Measurements from ENCODE around the gene AMT.
"Not testable (repeated sequence)": the region's sequence is repeated elsewhere in the genome, so short reads cannot be mapped to it uniquely, and the experiment has no call there.

The AMT gene

GRCh38 chr3:49424816-49425215, 2.5 kb upstream of the AMT start:
- DNase-seq (ENCODE audit: low read depth in 2 of 2): no peak

DNA sequence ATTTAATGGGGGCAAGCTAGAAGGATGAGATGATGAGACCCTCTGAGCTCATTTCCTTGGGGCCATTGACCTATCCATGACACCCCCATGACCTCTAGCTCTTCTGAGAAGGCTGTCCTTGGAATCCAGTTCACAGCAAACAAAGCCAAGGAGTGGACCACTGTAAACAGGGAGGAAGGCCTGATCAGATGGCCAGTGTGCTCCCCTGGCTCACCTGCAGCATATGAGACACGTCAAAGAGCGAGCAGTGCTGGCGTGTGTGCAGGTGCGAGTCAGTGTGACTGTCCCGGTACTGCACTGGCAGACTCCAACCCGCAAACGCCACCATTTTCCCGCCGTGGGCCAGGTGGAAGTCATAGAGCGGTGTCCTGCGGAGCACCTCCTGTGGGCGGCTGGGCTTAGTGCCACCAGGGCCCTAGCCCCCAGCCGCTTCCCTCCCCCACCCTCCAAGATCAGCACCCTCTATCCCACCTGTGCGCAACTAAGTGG, 339 bp downstream of the AMT start:
- DNase-seq (ENCODE audit: low read depth in 2 of 2): no peak

GRCh38 chr3:49417516-49418120, 4.7 kb downstream of the AMT start:
- DNase-seq (ENCODE audit: low read depth in 2 of 2): no peak

DNA sequence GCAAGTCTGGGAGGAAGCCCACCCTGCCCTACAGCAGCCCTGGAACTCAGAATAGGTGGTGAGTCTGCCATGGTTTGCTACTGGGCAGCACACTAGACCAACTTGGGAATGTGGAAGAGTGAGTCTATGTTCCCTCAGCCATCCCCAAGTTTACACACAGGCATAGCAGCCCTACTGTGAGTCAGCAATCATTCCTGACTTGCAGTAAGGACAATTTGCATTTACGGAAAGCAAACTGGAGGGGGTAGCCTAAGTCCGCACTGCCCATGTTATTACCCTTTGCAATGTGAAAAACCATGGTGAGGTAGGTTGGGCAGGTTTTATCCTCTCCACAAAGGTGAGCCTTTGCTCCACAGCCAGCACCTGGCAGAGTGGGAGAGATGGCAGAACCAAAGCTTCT, 5.4 kb downstream of the AMT start:
- DNase-seq (ENCODE audit: low read depth in 2 of 2): no peak

DNA sequence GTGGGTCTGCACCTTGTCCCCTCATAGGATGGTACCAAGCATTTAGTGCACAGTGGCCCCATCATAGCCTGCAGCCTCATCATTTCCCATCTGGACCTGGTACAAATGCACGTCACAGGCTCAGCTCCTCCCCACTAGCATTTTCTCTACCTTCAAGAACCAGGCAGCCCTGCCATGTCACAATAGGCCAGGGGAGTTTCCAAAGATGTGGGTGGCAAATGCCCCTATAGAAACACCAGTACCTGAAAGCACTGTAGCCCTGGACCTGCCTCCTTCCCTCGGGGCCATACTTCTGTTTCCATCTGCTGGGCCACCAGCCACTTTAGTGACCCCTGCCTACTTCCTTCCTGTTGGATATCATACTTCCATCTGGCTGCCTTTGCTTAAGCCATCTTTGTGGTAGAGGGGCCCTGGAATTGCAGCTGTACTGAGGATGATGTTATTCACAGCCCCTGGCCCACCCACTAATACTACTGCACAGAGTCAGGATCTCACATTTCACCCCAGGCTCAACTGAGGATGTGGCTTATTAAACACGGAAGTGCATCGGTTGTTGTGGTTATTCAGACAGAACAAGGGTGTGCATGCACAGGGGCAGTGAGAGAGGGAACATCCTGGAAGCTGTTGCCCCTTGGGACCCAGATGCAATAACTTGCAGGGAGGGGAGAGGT, 6.2 kb downstream of the AMT start:
- DNase-seq (ENCODE audit: low read depth in 2 of 2): peak; percentile 20 to 27

DNA sequence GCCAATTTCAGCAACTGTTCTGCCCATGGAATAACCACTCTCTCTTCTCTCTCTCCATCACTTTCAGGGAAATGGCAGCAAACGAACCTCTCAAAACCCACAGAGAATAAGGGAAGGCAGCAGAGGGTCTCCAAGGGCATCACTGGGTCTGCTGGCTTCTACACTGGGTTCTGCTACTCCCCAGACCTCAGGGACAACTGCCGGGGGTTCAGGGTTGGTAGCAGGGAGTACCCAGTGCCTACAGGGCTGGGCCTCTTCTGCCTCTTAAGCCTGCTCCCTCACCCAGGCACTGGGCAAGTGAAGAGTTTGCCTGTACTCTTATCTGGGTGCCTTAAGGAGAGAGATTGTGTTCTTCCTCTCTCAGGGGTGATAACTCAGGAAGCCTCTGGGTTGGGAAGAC, 7.5 kb downstream of the AMT start:
- no peak for DNase-seq (ENCODE audit: low read depth in 2 of 2)

DNA sequence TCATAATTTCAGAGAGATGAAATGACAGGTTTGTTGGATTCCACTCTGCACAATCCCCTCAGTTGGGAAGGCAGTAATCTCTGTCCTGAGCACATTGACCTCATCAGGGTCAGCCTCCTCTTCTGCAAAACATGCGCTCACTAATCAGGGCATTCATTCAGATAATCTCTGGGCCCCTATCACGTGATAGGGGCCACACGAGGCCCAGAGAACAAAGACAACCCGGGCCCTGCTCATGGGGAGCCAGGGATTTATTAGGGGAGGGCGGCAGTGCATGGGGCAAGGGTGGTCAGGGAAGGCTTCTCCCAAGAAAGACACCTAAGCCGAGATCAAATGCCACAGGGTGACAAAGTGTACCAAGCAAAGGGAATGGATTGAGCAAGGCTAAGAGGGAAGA, 8.9 kb downstream of the AMT start:
- no peak for DNase-seq (ENCODE audit: low read depth in 2 of 2)

DNA sequence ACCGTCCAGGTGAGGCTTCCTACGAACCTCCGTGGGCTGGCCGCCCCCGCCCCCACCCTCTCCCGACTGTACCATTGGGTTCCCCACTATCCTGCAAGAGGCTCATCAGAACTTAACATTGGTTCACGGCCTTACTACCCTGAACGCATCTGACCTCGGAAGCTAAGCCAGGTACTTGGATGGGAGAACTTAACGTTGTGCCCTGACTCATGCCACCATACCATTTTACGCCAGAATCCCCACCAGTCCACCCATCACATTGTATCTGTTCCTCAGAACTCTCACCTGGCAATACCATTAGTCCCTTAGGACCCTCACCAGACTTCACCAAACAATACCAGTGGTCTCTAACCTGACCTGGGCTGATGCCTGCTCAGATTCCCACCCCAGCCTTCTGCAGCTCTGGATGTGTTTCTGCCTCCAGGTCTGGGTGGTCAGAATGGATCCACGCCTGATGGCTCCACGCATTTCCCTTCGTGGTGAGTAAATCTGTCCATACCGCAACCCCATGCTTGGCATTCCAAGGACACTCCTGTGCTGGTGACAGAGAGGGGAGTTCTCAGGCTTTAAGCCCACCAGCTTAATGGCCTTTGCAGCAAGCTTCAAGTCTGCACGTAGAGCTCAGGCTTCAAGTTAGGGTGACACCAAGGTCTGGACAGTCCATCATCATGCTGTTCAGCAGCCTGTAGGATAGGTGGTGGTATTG, 9.5 kb downstream of the AMT start:
- DNase-seq (ENCODE audit: low read depth in 2 of 2): no peak

- peak; percentile 96 to 97 for DNase-seq (ENCODE audit: low read depth in 2 of 2)
Measured at GRCh38 chr3:49411968-49412631, 10.2 kb downstream of the AMT start, which contains the start of the genes RHOA and TCTA. Gene RHOA (minus strand): TSS chr3:49411976. CDS start chr3:49375589, 36,387 bp downstream. Gene TCTA (plus strand): TSS chr3:49412423. CDS start chr3:49412427, 4 bp downstream.

DNA sequence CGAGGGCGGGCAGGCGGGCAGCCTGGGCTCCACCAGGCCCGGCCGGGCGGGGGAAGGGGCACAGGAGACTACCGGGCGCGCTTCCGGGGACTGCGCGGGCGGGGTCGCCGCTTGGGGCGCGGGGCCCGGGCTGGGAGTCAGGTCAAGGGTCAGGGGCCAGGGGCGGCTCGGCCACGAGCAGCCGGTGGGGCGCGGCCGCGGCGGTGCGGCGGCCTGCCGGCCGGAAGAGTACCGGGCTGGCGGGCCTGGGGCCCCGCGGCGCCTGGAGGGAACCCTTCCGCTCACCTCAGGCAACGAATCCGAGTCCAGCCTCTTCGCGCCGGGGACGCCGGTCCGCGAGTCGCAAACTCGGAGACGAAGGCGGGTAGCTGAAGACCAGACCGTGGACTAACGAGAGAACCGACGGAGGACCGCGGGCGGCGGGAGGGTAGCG, 10.7 kb downstream of the AMT start:
- DNase-seq (ENCODE audit: low read depth in 2 of 2): peak; percentile 9 to 22

DNA sequence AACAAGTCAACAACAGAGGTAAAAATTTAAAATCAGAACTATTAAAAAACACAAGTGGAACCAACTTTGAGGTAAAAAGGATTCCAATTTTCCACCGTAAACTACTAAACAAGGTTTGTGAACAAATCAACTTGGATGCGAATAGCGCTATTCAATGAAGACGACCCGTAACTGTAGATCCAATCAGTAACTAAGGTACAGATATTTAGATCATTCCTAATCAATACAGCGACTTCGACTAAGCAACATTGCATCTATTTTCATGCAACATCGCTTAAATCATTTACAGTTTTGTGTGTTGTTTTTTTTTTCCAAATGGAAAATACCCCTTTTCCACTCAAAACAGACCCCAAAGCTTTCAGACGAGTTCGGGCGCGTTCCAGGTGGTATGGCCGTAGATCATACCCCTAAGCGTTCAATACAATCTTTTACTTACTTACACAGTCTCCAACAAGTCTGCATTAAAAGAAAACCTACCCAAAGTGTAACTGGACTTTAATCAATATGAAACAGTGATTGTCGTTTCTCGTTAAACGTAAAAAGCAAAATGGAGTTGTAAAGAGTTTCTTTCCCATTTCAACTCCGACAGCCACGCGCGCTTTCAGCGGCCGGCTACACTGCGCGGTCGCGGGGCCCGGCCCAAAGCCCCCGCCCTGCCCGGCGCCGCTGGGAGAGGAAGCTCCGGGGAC, 11.3 kb downstream of the AMT start:
- no peak for DNase-seq (ENCODE audit: low read depth in 2 of 2)

GRCh38 chr3:49410066-49410845, 12.0 kb downstream of the AMT start:
- DNase-seq (ENCODE audit: low read depth in 2 of 2): no peak

DNA sequence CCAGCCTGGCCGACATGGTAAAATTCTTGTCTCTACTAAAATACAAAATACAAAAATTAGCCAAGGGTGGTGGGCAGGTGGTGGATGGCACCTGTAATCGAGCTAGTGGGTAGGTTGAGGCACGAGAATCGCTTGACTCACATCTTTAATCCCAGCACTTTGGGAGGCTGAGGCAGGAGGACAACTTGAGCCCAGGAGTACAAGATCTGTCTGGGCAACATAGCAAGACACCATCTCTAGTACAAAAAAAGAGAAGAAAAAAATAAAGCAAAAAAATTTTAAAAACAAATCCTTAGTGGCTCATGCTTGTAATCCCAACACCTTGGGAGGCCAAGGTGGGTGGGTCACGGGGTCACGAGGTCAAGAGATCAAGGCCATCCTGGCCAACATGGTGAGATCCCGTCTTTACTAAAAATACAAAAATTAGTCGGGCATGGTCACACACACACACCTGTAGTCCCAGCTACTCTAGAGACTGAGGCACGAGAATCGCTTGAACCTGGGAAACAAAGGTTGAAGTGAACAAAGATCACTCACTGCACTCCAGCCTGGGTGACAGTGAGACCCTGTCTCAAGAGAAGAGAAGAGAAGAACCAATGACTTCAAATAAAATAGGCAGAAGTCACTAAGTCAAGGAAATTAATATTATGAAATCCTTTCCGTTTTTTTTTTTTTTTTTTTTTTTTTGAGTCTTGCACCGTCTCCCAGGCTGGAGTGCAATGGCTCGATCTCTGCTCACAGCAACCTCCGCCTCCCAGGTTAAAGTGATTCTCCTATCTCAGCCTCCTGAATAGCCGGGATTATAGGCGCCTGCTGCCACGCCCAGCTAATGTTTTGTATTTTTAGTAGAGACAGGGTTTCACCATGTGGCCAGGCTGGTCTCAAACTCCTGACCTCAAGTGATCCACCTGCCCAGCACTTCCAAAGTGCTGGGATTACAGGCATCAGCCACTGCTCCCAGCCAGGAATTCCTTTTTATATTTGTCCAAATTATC, 15.4 kb downstream of the AMT start:
- no peak for DNase-seq (ENCODE audit: low read depth in 2 of 2)

- not testable (repeated sequence) for DNase-seq (ENCODE audit: low read depth in 2 of 2)
Measured at GRCh38 chr3:49405570-49405969, 16.7 kb downstream of the AMT start.

DNA sequence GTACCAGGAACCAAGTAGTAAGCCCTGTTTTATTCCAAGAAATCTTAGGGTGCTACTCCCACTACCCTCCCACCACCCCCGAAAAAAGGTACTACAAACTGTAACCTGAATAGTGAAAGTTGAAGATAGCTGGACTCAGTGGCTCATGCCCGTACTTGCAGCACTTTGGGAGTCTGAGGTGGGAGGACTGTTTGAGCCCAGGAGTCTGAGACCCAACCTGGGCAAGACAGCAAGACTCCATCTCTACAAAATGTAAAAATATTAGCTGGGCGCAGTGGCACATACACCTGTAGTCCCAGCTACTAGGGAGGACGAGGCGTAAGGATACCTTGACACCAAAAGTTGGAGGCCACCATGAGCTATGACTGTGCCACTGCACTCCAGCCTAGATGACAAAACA, 18.4 kb downstream of the AMT start:
- DNase-seq (ENCODE audit: low read depth in 2 of 2): no peak

- DNase-seq (ENCODE audit: low read depth in 2 of 2): no peak
Measured at GRCh38 chr3:49401766-49402165, 20.5 kb downstream of the AMT start.

GRCh38 chr3:49399461-49399860, 22.8 kb downstream of the AMT start:
- DNase-seq (ENCODE audit: low read depth in 2 of 2): no peak

DNA sequence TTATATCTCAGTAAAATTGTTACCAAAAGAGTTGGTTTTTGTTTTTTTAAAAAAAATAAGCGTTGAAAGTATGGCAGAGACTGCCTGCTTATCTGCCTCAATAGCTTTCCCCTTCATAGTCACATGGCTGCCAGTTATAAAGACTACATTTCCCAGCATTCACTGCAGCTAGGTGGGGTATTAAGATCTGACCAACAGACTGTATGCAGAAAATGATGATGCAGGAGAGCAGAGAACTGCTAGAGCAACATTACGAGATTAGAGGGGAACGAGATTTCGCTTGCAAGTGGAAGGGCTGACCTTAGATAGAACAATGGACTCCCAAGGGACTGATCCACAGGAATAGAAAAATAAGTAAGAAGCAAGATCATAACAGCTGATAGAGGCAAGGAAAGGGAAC, 24.8 kb downstream of the AMT start:
- no peak for DNase-seq (ENCODE audit: low read depth in 2 of 2)

- DNase-seq (ENCODE audit: low read depth in 2 of 2): not testable (repeated sequence)
Measured at GRCh38 chr3:49391310-49391709, 31.0 kb downstream of the AMT start.

DNA sequence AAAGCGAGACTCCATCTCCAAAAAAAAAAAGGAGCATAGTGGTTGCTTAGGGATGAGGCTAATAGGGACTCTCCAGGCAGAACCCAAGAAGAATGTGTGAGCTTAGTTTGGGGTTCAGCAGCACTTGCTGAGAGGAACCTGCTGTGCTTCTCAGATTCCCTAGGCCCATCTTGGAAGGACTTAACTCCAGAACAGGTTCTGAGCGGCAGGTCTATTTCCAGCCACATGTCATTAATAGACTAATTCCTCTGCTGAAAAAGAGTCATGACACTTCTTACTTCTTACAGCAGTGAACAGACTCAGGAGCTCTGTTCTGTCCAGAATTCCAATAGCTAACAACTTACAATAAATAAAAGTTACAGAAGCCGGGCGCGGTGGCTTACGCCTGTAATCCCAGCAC, 33.0 kb downstream of the AMT start:
- no peak for DNase-seq (ENCODE audit: low read depth in 2 of 2)

Measured in stimulated activated CD8-positive, alpha-beta memory T cell treated with anti-CD3 and anti-CD28 coated beads, Interleukin-7, amount 100 ng/mL, for 1 hour (primary cell).